ENCODE data around the gene STPG3. TPM values are rescaled to one million over a fixed set of nuclear protein-coding genes. Genes with fewer than 3 reads are reported as not detected.

The STPG3 gene
- total and polyA plus RNA-seq, 9 of the 15 experiments (the other 6 are each of a cell fraction or from before 2014, with no cell fraction given), result not detected

- TF ChIP-seq NR2C1 (IDR thresholded peaks at IDR 0.05) (peak; percentile 68; the same call in 1 of the 2 replicates), NR2C1 (tag; IDR thresholded peaks at IDR 0.05) (peak; percentile 71), HMBOX1 (IDR thresholded peaks at IDR 0.05) (no peak), NR2C2 (CRISPR knock-in tag; IDR thresholded peaks at IDR 0.05) (0 out of 2 replicates have a peak, but pooled peaks have one; percentile 53), NR2C2 (tag; IDR thresholded peaks at IDR 0.05) (peak; percentile 51; the same call in 1 of the 2 replicates)
- H3K9me1 ChIP-seq (ENCODE audit: control insufficient read depth, insufficient read depth, low read length), result peaks cover 4% of the 10 kb centered on the region
- CTCF ChIA-PET (ENCODE audit: low intra/inter-chr PET ratio), result no interaction called here
- no peaks in the 10 kb centered on the region for H3K36me3 ChIP-seq (ENCODE audit: control insufficient read depth, insufficient read depth, low read length)
- H4K20me1 ChIP-seq (replicated peaks; ENCODE audit: control insufficient read depth, insufficient read depth, low read length), result no peaks in the 10 kb centered on the region
- intact Hi-C loops (cut with micrococcal nuclease) (no loop called here), in situ Hi-C loops (cut with MboI) (loop anchor here (25.0 kb wide), 1 partner anchor 444 kb away; the partner anchor contains the start of genes CCDC183 and TMEM141)
- no peak overlapping the region for H3K4me3 ChIP-seq
- H3K9ac ChIP-seq (ENCODE audit: insufficient read depth in 1 of 2, low read depth in 2 of 2, low read length in 2 of 2), result peak overlapping the region in 1 of 2 experiments; percentile 63; a peak in 1 of 4 replicates
- no peak overlapping the region for H2AFZ ChIP-seq (ENCODE audit: low read depth, low read length)
- POLR2A ChIA-PET, result interaction anchor here (0.6 kb wide), 2 partner anchors 383 to 730 kb away, joined by 3 read pairs; no protein-coding TSS in a partner anchor
- no peaks in the 10 kb centered on the region for H3K9me3 ChIP-seq (replicated peaks; ENCODE audit: control insufficient read depth, insufficient read depth, low read depth, low read length)
- ATAC-seq (no peak), FAIRE-seq (no peak), DNase-seq (ENCODE audit: extremely low read depth in 1 of 4, low spot score in 3 of 4) (no peak)
- WGBS (ENCODE audit: insufficient coverage, low coverage, missing lambda C conversion rate), result 74% methylated on average over 17 of the region's 23 CpGs
- H3K27me3 ChIP-seq (ENCODE audit: control insufficient read depth in 2 of 2, insufficient read depth in 2 of 2, low read length in 2 of 2), result no peaks in the 10 kb centered on the region
- peaks cover 18 to 100% of the 10 kb centered on the region in 2 experiments for H3K4me1 ChIP-seq (replicated peaks in 1 of 2; ENCODE audit: control insufficient read depth in 2 of 2, insufficient read depth in 2 of 2, low read length in 2 of 2)
- H3K27ac ChIP-seq (ENCODE audit: extremely low read depth, low read depth, low read length), result no peak overlapping the region
- no TSS peak for BruUV-seq (replicated peaks)
- no peak overlapping the region for H3K4me2 ChIP-seq (ENCODE audit: insufficient read depth, low read length)
- H3K79me2 ChIP-seq (ENCODE audit: control insufficient read depth, insufficient read depth, low read length), result no peaks in the 10 kb centered on the region
These were observed 19.6 kb upstream of the STPG3 start for GRCh38 chr9:137231372-137232039.
